H1 (cell line): ENCODE data around the gene HLA-F. TPM values are rescaled to one million over a fixed set of nuclear protein-coding genes. Genes with fewer than 3 reads are reported as not detected.

Experiments used
- CTCF ChIA-PET: fragments of 300-600 bp; sonication (Branson Sonifier 250); formaldehyde crosslinking; loops from one replicate; lab custom pipeline; 2021; ENCODE audit not compliant: partially characterized antibody; lab: Charles Lee
- POLR2A ChIA-PET: fragments of 300-600 bp; sonication (Branson Sonifier 250); formaldehyde crosslinking; loops from one replicate; lab custom pipeline; 2021; ENCODE audit warnings: inconsistent platforms; ENCODE audit not compliant: partially characterized antibody; lab: Charles Lee
- DNase-seq, 2 experiments: peaks; one replicate each; pipeline versions ENCODE4 v3.0.0 to v3.0.0-alpha.2; 2010 to 2022; ENCODE audit warnings: low spot score in 2 of 2, low read depth in 1 of 2, mixed read lengths in 1 of 2
- FAIRE-seq: peaks from 2 replicates; lab custom pipeline; 2011; peaks lifted over from hg19 to GRCh38; lab: Jason Lieb, UNC
- H2AFZ ChIP-seq: 2 replicates; pipeline ENCODE4 v1.8.1; 2012; ENCODE audit warnings: low read length, inconsistent platforms
- H2AK5ac ChIP-seq: 2 replicates; pipeline ENCODE4 v1.6.1; 2013; ENCODE audit warnings: low read depth, low read length
- H2BK120ac ChIP-seq: replicated peaks from 2 replicates; pipeline ENCODE3; 2013; ENCODE audit warnings: low read depth, low read length, inconsistent platforms
- H2BK12ac ChIP-seq: 2 replicates; pipeline ENCODE4 v1.6.1; 2013; ENCODE audit warnings: low read depth, low read length
- H2BK15ac ChIP-seq: 2 replicates; pipeline ENCODE4 v1.6.1; 2013; ENCODE audit warnings: low read length
- H2BK20ac ChIP-seq: 2 replicates; pipeline ENCODE4 v1.6.1; 2013; ENCODE audit warnings: low read length
- H2BK5ac ChIP-seq: 2 replicates; pipeline ENCODE4 v1.6.1; 2013; ENCODE audit warnings: low read depth, low read length
- H3K14ac ChIP-seq: 2 replicates; pipeline ENCODE4 v1.6.1; 2013; ENCODE audit warnings: inconsistent platforms; ENCODE audit not compliant: insufficient read length
- H3K18ac ChIP-seq: 2 replicates; pipeline ENCODE4 v1.6.1; 2013; ENCODE audit warnings: low read length; ENCODE audit errors: extremely low read depth
- H3K23ac ChIP-seq: 2 replicates; pipeline ENCODE4 v1.6.1; 2013; ENCODE audit warnings: inconsistent platforms; ENCODE audit not compliant: insufficient read length
- H3K23me2 ChIP-seq: 2 replicates; pipeline ENCODE4 v1.6.1; 2013; ENCODE audit warnings: low read depth, low read length
- H3K27ac ChIP-seq: 2 replicates; pipeline ENCODE4 v1.6.1; 2011; ENCODE audit warnings: low read depth, low read length, inconsistent platforms
- H3K27me3 ChIP-seq, 4 experiments: replicated peaks in 1 of 4; 1 replicate in 1 of 4; 2 replicates in 3 of 4; pipeline versions ENCODE4 v1.6.1 to v1.8.1; 2011 to 2013; ENCODE audit warnings: low read length in 3 of 4, mild to moderate bottlenecking in 3 of 4, inconsistent platforms in 2 of 4, mixed read lengths in 2 of 4, moderate library complexity in 1 of 4; ENCODE audit not compliant: control insufficient read depth in 3 of 4, insufficient read depth in 3 of 4; ENCODE audit errors: extremely low read depth in 1 of 4
- H3K36me3 ChIP-seq, 4 experiments: 2 replicates each; pipeline versions ENCODE4 v1.6.1 to v1.8.1; 2011 to 2013; ENCODE audit warnings: mild to moderate bottlenecking in 4 of 4, low read length in 3 of 4, moderate library complexity in 2 of 4, control low read depth in 1 of 4, inconsistent platforms in 1 of 4; ENCODE audit not compliant: insufficient read depth in 4 of 4, control insufficient read depth in 2 of 4
- H3K4ac ChIP-seq: replicated peaks from 2 replicates; pipeline ENCODE3; 2013; ENCODE audit warnings: low read length, low read depth, mixed read lengths, inconsistent platforms; ENCODE audit not compliant: insufficient read length
- H3K4me1 ChIP-seq, 4 experiments: replicated peaks in 1 of 4; 1 replicate in 1 of 4; 2 replicates in 3 of 4; pipeline versions ENCODE4 v1.6.1 to v1.8.1; 2011 to 2013; ENCODE audit warnings: low read length in 3 of 4, inconsistent platforms in 2 of 4, mixed read lengths in 1 of 4; ENCODE audit not compliant: insufficient read depth in 4 of 4, control insufficient read depth in 3 of 4
- H3K4me2 ChIP-seq, 2 experiments: 2 replicates each; pipeline versions ENCODE4 v1.6.1 to v1.8.1; 2011 to 2013; ENCODE audit warnings: low read depth in 2 of 2, low read length in 2 of 2, control low read depth in 1 of 2, inconsistent platforms in 1 of 2, mild to moderate bottlenecking in 1 of 2; ENCODE audit not compliant: insufficient read depth in 1 of 2
- H3K4me3 ChIP-seq, 4 experiments: fragments of 200-600, 300-600 bp in 1 of 4; sonication (generic), shearing (Covaris generic), sonication (Bioruptor Twin) in 1 of 4; 2 replicates each; pipeline versions ENCODE4 v1.5.1 to v1.8.1; 2011 to 2016; ENCODE audit warnings: low read length in 4 of 4, low read depth in 3 of 4, control low read depth in 2 of 4, inconsistent platforms in 2 of 4, mild to moderate bottlenecking in 2 of 4, mixed read lengths in 1 of 4, moderate library complexity in 1 of 4; ENCODE audit not compliant: insufficient read depth in 2 of 4; ENCODE audit errors: extremely low read depth in 1 of 4
- H3K56ac ChIP-seq: replicated peaks from 2 replicates; pipeline ENCODE3; 2013; ENCODE audit warnings: low read depth, mild to moderate bottlenecking, mixed read lengths, low read length, inconsistent platforms; ENCODE audit not compliant: insufficient read length
- H3K79me1 ChIP-seq: 2 replicates; pipeline ENCODE4 v1.6.1; 2013; ENCODE audit warnings: low read depth, low read length, control low read depth
- H3K79me2 ChIP-seq, 2 experiments: 2 replicates each; pipeline versions ENCODE4 v1.6.1 to v1.8.1; 2012 to 2013; ENCODE audit warnings: low read length in 2 of 2, mild to moderate bottlenecking in 2 of 2, inconsistent platforms in 1 of 2; ENCODE audit not compliant: insufficient read depth in 2 of 2, control insufficient read depth in 1 of 2
- H3K9ac ChIP-seq, 4 experiments: replicated peaks in 1 of 4; 1 replicate in 1 of 4; 2 replicates in 3 of 4; pipeline versions ENCODE4 v1.6.1 to v1.8.1; 2011 to 2013; ENCODE audit warnings: low read depth in 3 of 4, low read length in 3 of 4, control low read depth in 2 of 4, mild to moderate bottlenecking in 2 of 4, moderate library complexity in 2 of 4, inconsistent platforms in 1 of 4; ENCODE audit errors: extremely low read depth in 1 of 4
- H3K9me3 ChIP-seq, 2 experiments: 2 replicates each; pipeline versions ENCODE4 v1.6.1 to v1.8.1; 2012 to 2013; ENCODE audit warnings: mild to moderate bottlenecking in 2 of 2, moderate library complexity in 2 of 2, control low read depth in 1 of 2, inconsistent platforms in 1 of 2, low read depth in 1 of 2, low read length in 1 of 2, mixed read lengths in 1 of 2; ENCODE audit not compliant: insufficient read depth in 2 of 2
- H4K20me1 ChIP-seq, 2 experiments: replicated peaks in 1 of 2; 2 replicates each; pipeline versions ENCODE3 to v1.8.1; 2011 to 2013; ENCODE audit warnings: inconsistent platforms in 2 of 2, low read length in 2 of 2, mild to moderate bottlenecking in 1 of 2; ENCODE audit not compliant: insufficient read depth in 2 of 2, control insufficient read depth in 1 of 2
- H4K5ac ChIP-seq: 2 replicates; pipeline ENCODE4 v1.6.1; 2013; ENCODE audit warnings: low read length, low read depth, mixed read lengths, inconsistent platforms; ENCODE audit not compliant: insufficient read length
- H4K8ac ChIP-seq: 2 replicates; pipeline ENCODE4 v1.8.0; 2013; ENCODE audit warnings: mild to moderate bottlenecking, moderate library complexity, low read length, inconsistent platforms; ENCODE audit not compliant: insufficient read depth; ENCODE audit errors: extremely low read depth
- H4K91ac ChIP-seq: replicated peaks from 2 replicates; pipeline ENCODE3; 2013; ENCODE audit warnings: low read length, mixed read lengths, inconsistent platforms; ENCODE audit not compliant: insufficient read length
- ASH2L ChIP-seq: fragments of 200-600, 300-600 bp; sonication (generic); IDR thresholded peaks from one replicate; pipeline ENCODE4 v1.7.1; 2017; ENCODE audit warnings: low read length
- CBX5 ChIP-seq: fragments of 300-800, 300-1000 bp; sonication (generic); IDR thresholded peaks from 2 replicates; pipeline ENCODE4 v1.7.1; 2016; ENCODE audit warnings: antibody characterized with exemption, low read length, low read depth
- CHD1 ChIP-seq: IDR thresholded peaks from 2 replicates; pipeline ENCODE4 v1.6.1; 2012; ENCODE audit warnings: low read depth, low read length, improper control_type of control experiment
- CHD2 ChIP-seq: IDR thresholded peaks from 2 replicates; pipeline ENCODE4 v1.6.1; 2012; ENCODE audit warnings: low read length, improper control_type of control experiment
- EP300 ChIP-seq, 2 experiments: IDR thresholded peaks; 1 replicate in 1 of 2; 2 replicates in 1 of 2; pipeline ENCODE4 v1.6.1; 2011 to 2012; ENCODE audit warnings: low read depth in 2 of 2, low read length in 2 of 2, mild to moderate bottlenecking in 2 of 2, borderline replicate concordance in 1 of 2, inconsistent platforms in 1 of 2, moderate library complexity in 1 of 2
- FOSL1 ChIP-seq: IDR thresholded peaks from 2 replicates; pipeline ENCODE4 v1.6.1; 2011; ENCODE audit warnings: mild to moderate bottlenecking, low read depth, low read length, moderate library complexity; ENCODE audit not compliant: insufficient read depth
- POU5F1 ChIP-seq: IDR thresholded peaks from 2 replicates; pipeline ENCODE4 v1.6.1; 2011; ENCODE audit warnings: low read depth, mild to moderate bottlenecking, low read length, moderate library complexity
- RXRA ChIP-seq: IDR thresholded peaks from 2 replicates; pipeline ENCODE4 v1.6.1; 2011; ENCODE audit warnings: low read depth, mild to moderate bottlenecking, low read length, moderate library complexity; ENCODE audit not compliant: insufficient read depth
- WGBS, 2 experiments: shearing (Covaris generic) in 1 of 2; methylation state at CpG; one replicate each; pipeline versions ENCODE4 v1.1.6 to v1.1.7; 2013 to 2015; ENCODE audit warnings: low lambda C conversion rate in 2 of 2, mixed read lengths in 2 of 2, inconsistent platforms in 1 of 2, low coverage in 1 of 2, missing lambda C conversion rate in 1 of 2; ENCODE audit not compliant: insufficient replicate concordance in 2 of 2, insufficient coverage in 1 of 2, insufficient read length in 1 of 2; ENCODE audit errors: extremely low coverage in 1 of 2, missing lambda C conversion rate in 1 of 2; 5-methylcytosine and 5-hydroxymethylcytosine counted together
- polyA plus RNA-seq, 7 experiments: library from polyadenylated mRNA; depleted of rRNA in 3 of 7; stranded (reverse) in 5 of 7; unstranded in 2 of 7; fragments of >200 nt in 5 of 7; fragments of 200-250 nt in 2 of 7; gene quantifications; 1 replicate in 5 of 7; 2 replicates in 1 of 7; 4 replicates in 1 of 7; pipeline versions ENCODE4 v1.2.1 to v1.2.3, GENCODE V29; 2011 to 2013; ENCODE audit warnings: missing spikeins in 2 of 7, mixed read lengths in 2 of 7
- total RNA-seq: library from RNA; stranded (reverse); fragmentation: NEBNext Ultra II Directional; extraction: Animal tissue kit (Norgen Biotek cat#: 25700); gene quantifications from 2 replicates; pipeline ENCODE4 v1.2.1, GENCODE V29; 2021
- TF ChIP-seq, protein P1 (sequence below): IDR thresholded peaks from 2 replicates; pipeline ENCODE4 v1.6.1; 2012; ENCODE audit warnings: low read length, inconsistent platforms

Gene HLA-F
- total and polyA plus RNA-seq, 2 of the 8 experiments (the other 6 are each of a cell fraction or from before 2014, with no cell fraction given): 9.6 to 11.7 TPM

DNA sequence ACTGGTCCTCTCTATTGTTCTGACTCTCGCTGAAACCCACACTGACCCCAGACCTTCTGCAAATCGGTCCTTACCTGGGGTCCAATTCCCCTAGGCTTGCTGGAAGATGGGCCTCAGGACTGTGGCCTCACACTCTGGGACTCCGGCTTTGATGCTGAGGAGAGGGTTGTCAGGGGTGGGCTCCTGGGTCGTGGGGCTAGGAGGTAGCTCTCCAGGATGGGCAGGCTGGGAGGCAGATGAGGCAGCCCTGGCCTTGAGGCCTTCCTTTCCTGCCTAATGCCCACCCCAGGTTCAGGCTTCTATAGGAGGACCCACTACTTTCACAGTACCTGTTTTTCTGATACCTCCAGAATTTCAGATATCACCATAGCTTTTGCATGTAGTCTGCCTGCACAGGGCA lies 21.4 kb downstream of the HLA-F start:
- no peak overlapping the region for H2BK20ac ChIP-seq
- TF ChIP-seq POU5F1 (no peak), FOSL1 (no peak), RXRA (no peak), ASH2L (no peak), EP300 (IDR thresholded peaks at IDR 0.05; ENCODE audit: borderline replicate concordance in 1 of 2, low read depth in 2 of 2, low read length in 2 of 2) (no peak), CHD1 (no peak), CHD2 (no peak), CBX5 (no peak)
- TF ChIP-seq, protein P1, sequence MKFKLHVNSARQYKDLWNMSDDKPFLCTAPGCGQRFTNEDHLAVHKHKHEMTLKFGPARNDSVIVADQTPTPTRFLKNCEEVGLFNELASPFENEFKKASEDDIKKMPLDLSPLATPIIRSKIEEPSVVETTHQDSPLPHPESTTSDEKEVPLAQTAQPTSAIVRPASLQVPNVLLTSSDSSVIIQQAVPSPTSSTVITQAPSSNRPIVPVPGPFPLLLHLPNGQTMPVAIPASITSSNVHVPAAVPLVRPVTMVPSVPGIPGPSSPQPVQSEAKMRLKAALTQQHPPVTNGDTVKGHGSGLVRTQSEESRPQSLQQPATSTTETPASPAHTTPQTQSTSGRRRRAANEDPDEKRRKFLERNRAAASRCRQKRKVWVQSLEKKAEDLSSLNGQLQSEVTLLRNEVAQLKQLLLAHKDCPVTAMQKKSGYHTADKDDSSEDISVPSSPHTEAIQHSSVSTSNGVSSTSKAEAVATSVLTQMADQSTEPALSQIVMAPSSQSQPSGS: no peak
- TF ChIP-seq, all 59 proteins: peak for 0
- no peak overlapping the region for H4K8ac ChIP-seq
- H3K18ac ChIP-seq: no peak overlapping the region
- CTCF ChIA-PET: interaction anchor here (0.8 to 1.0 kb wide), 2 partner anchors 83 to 90 kb away, joined by 3 to 4 read pairs; partner anchors contain the start of gene HLA-G
- no peak overlapping the region for H2BK120ac ChIP-seq
- H2BK15ac ChIP-seq: no peak overlapping the region
- H4K20me1 ChIP-seq: peaks cover 0 to 6% of the 10 kb centered on the region in 2 experiments
- no peak overlapping the region for H3K56ac ChIP-seq
- H3K79me1 ChIP-seq: peaks cover 4% of the 10 kb centered on the region; the same call in 1 of the 2 replicates
- H3K4me1 ChIP-seq: peaks cover 0 to 15% (median 7%) of the 10 kb centered on the region in 4 experiments; a peak in 4 of 7 replicates
- H3K4me2 ChIP-seq: no peak overlapping the region
- no peak for FAIRE-seq
- 94% methylated on average over 4 of the region's 4 CpGs; no CpG with 5 or more reads in 1 of the 2 experiments for WGBS, 2 experiments
- no peaks in the 10 kb centered on the region for H3K9me3 ChIP-seq
- no peak overlapping the region for H3K4me3 ChIP-seq
- H4K91ac ChIP-seq: no peak overlapping the region
- H4K5ac ChIP-seq: no peak overlapping the region
- H2BK12ac ChIP-seq: no peak overlapping the region
- no peak overlapping the region for H3K23ac ChIP-seq
- no peak overlapping the region for H3K9ac ChIP-seq
- no peak for DNase-seq
- H3K4ac ChIP-seq: no peak overlapping the region
- no peaks in the 10 kb centered on the region for H3K36me3 ChIP-seq
- no peak overlapping the region for H3K27ac ChIP-seq
- H3K27me3 ChIP-seq: peaks cover 5 to 21% (median 17%) of the 10 kb centered on the region in 4 experiments
- H3K23me2 ChIP-seq: peaks cover 14% of the 10 kb centered on the region
- H3K14ac ChIP-seq: no peak overlapping the region
- no peak overlapping the region for H2AK5ac ChIP-seq
- no peak overlapping the region for H2BK5ac ChIP-seq
- H2AFZ ChIP-seq: no peak overlapping the region
- no peaks in the 10 kb centered on the region for H3K79me2 ChIP-seq
- POLR2A ChIA-PET: interaction anchor here (1.3 kb wide), 1 partner anchor 15 kb away, joined by 3 read pairs; no protein-coding TSS in a partner anchor
